Putamen (tissue), 1 donor: ENCODE results near the gene NR2F1.

Experiments used
- DNase-seq: peaks from one replicate; pipeline ENCODE4 v3.0.0-alpha.2; 2016; ENCODE audit warnings: low spot score

Gene NR2F1

GRCh38 chr5:93604644-93605515 lies 21.9 kb downstream of the NR2F1 start:
- no peak for DNase-seq

- no peak for DNase-seq
Observed at GRCh38 chr5:93606382-93606752, 23.3 kb downstream of the NR2F1 start.

- no peak for DNase-seq
Observed at GRCh38 chr5:93607367-93608258, 24.6 kb downstream of the NR2F1 start.

GRCh38 chr5:93608855-93609254 lies 25.8 kb downstream of the NR2F1 start:
- DNase-seq: no peak

GRCh38 chr5:93609762-93610161 lies 26.7 kb downstream of the NR2F1 start:
- no peak for DNase-seq

- DNase-seq: no peak
Observed at GRCh38 chr5:93610581-93611272, 27.7 kb downstream of the NR2F1 start.

GRCh38 chr5:93611273-93611975 lies 28.4 kb downstream of the NR2F1 start:
- DNase-seq: no peak

- DNase-seq: no peak
Observed at GRCh38 chr5:93611976-93612854, 29.2 kb downstream of the NR2F1 start.

GRCh38 chr5:93612855-93613243 lies 29.8 kb downstream of the NR2F1 start:
- DNase-seq: no peak

- no peak for DNase-seq
Observed at GRCh38 chr5:93616538-93617174, 33.6 kb downstream of the NR2F1 start.

GRCh38 chr5:93620487-93621326 lies 37.7 kb downstream of the NR2F1 start:
- peak; percentile 82 for DNase-seq

- peak; percentile 87 for DNase-seq
Observed at GRCh38 chr5:93621327-93621798, 38.3 kb downstream of the NR2F1 start.

- peak; percentile 63 for DNase-seq
Observed at GRCh38 chr5:93622240-93622885, 39.3 kb downstream of the NR2F1 start.

GRCh38 chr5:93623153-93623552 lies 40.1 kb downstream of the NR2F1 start:
- no peak for DNase-seq

- DNase-seq: no peak
Observed at GRCh38 chr5:93626801-93627200, 43.8 kb downstream of the NR2F1 start.

- no peak for DNase-seq
Observed at GRCh38 chr5:93632327-93632726, 49.3 kb downstream of the NR2F1 start.

GRCh38 chr5:93635991-93636390 lies 53.0 kb downstream of the NR2F1 start:
- DNase-seq: no peak

GRCh38 chr5:93636837-93637236 lies 53.8 kb downstream of the NR2F1 start:
- no peak for DNase-seq

- DNase-seq: no peak
Observed at GRCh38 chr5:93637697-93638096, 54.7 kb downstream of the NR2F1 start.
